ENCODE data around the gene CCL14. TPM values are rescaled to one million over a fixed set of nuclear protein-coding genes. Genes with fewer than 3 reads are reported as not detected.

The CCL14 gene
- total RNA-seq, 1 experiment from 2014 or later: not detected

GRCh38 chr17:36030956-36031355 is 44.4 kb upstream of the CCL14 start:
- TF ChIP-seq CTCF (conservative IDR thresholded peaks at IDR 0.05): no peak
- Histone ChIP-seq H4K91ac (ENCODE audit: insufficient read length, low read depth, low read length) (no peak overlapping the region), H2BK15ac (ENCODE audit: low read depth, low read length) (no peak overlapping the region), H2BK5ac (ENCODE audit: insufficient read length, low read length) (no peak overlapping the region), H4K5ac (ENCODE audit: insufficient read length, low read depth, low read length) (no peak overlapping the region), H4K8ac (replicated peaks; ENCODE audit: insufficient read length, low read depth, low read length) (no peak overlapping the region), H2BK120ac (ENCODE audit: low read depth, low read length, poor library complexity, severe bottlenecking) (no peak overlapping the region), H3K4me1 (ENCODE audit: insufficient read depth, low read length) (no peaks in the 10 kb centered on the region), H3K14ac (ENCODE audit: insufficient read depth, low read length) (no peak overlapping the region), H3K23ac (ENCODE audit: insufficient read length, low read depth, low read length) (no peak overlapping the region), H3K9me3 (ENCODE audit: control insufficient read depth, low read depth, low read length) (no peaks in the 10 kb centered on the region), H4K20me1 (ENCODE audit: control insufficient read depth, insufficient read depth, insufficient read length) (no peaks in the 10 kb centered on the region), H3K4me2 (ENCODE audit: insufficient read depth, insufficient read length, low read length) (no peak overlapping the region), H2BK20ac (ENCODE audit: low read depth, low read length, poor library complexity, severe bottlenecking) (no peak overlapping the region), H3K79me2 (ENCODE audit: insufficient read depth, low read length) (no peaks in the 10 kb centered on the region), H3K56ac (ENCODE audit: insufficient read length, low read depth, low read length) (no peak overlapping the region), H3K23me2 (ENCODE audit: insufficient read length, low read depth, low read length, poor library complexity, severe bottlenecking) (no peaks in the 10 kb centered on the region), H3K79me1 (ENCODE audit: insufficient read depth, low read depth, low read length, poor library complexity, severe bottlenecking) (no peaks in the 10 kb centered on the region), H3K18ac (ENCODE audit: insufficient read length, low read depth, low read length) (no peak overlapping the region), H3K4ac (ENCODE audit: low read depth, low read length) (no peak overlapping the region), H2AFZ (ENCODE audit: low read length) (peak overlapping the region; percentile 17), H2BK12ac (ENCODE audit: insufficient read length, low read depth, low read length) (no peak overlapping the region), H3K27me3 (ENCODE audit: insufficient read depth, low read length) (no peaks in the 10 kb centered on the region), H3K9ac (ENCODE audit: extremely low read depth, insufficient read length, low read length) (no peak overlapping the region), H3K27ac (ENCODE audit: insufficient read length, low read depth, low read length) (no peak overlapping the region), H3T11ph (ENCODE audit: low read length) (no peak overlapping the region), H2AK5ac (ENCODE audit: insufficient read length, low read length) (no peak overlapping the region)
- Mint-ChIP-seq H3K9me3 (no peaks in the 10 kb centered on the region; a peak in 1 of 5 replicates), H3K4me3 (no peak overlapping the region), H3K36me3 (ENCODE audit: insufficient read depth in 1 of 3, low read depth in 3 of 3) (no peaks in the 10 kb centered on the region; a peak in 1 of 7 replicates), H3K4me1 (peaks cover 5 to 8% of the 10 kb centered on the region in 2 experiments), H3K27ac (0 out of 7 replicates have a peak overlapping the region, but pooled peaks of 1 of the 3 experiments have one; percentile 17), H3K27me3 (ENCODE audit: low read depth) (peaks cover 10% of the 10 kb centered on the region)
- no peak for DNase-seq
- whole genome bisulfite sequencing (ENCODE audit: extremely low coverage, insufficient read length, low lambda C conversion rate): no CpG with 5 or more reads among the region's 1 CpG

All from H9 (cell line).